Measurements from ENCODE around the gene CNPY1.
"Not testable (repeated sequence)": the region's sequence is repeated elsewhere in the genome, so short reads cannot be mapped to it uniquely, and the experiment has no call there.

The CNPY1 gene

GRCh38 chr7:155546449-155546848 lies at the start of gene CNPY1:
CNPY1 (minus strand) TSS chr7:155546559; CDS start chr7:155545929, 630 bp downstream.
- peaks cover 18% of the 10 kb centered on the region for H3K27me3 Mint-ChIP-seq
- H3K27ac Mint-ChIP-seq; H3K4me1 Mint-ChIP-seq (ENCODE audit: low read depth); H3K4me3 Mint-ChIP-seq; intact Hi-C loops (cut with micrococcal nuclease); H3K9me3 Mint-ChIP-seq; H3K36me3 Mint-ChIP-seq (ENCODE audit: low read depth): not testable (repeated sequence)

- Mint-ChIP-seq H3K4me3 (no peak overlapping the region), H3K27ac (peak overlapping the region; percentile 54), H3K27me3 (peaks cover 3% of the 10 kb centered on the region), H3K9me3 (no peaks in the 10 kb centered on the region), H3K36me3 (ENCODE audit: low read depth) (no peaks in the 10 kb centered on the region), H3K4me1 (ENCODE audit: low read depth) (peaks cover 62% of the 10 kb centered on the region)
- intact Hi-C loops (cut with micrococcal nuclease), result no loop called here
Observed at GRCh38 chr7:155594961-155595366, 48.6 kb upstream of the CNPY1 start.

GRCh38 chr7:155594163-155594732 lies 47.9 kb upstream of the CNPY1 start:
- peaks cover 67% of the 10 kb centered on the region for H3K4me1 Mint-ChIP-seq (ENCODE audit: low read depth)
- H3K27ac Mint-ChIP-seq, result peak overlapping the region; percentile 54
- no peaks in the 10 kb centered on the region for H3K36me3 Mint-ChIP-seq (ENCODE audit: low read depth)
- H3K4me3 Mint-ChIP-seq, result no peak overlapping the region
- intact Hi-C loops (cut with micrococcal nuclease), result no loop called here
- H3K27me3 Mint-ChIP-seq, result peaks cover 3% of the 10 kb centered on the region
- no peaks in the 10 kb centered on the region for H3K9me3 Mint-ChIP-seq

GRCh38 chr7:155593461-155594162 lies 47.3 kb upstream of the CNPY1 start:
- intact Hi-C loops (cut with micrococcal nuclease), result no loop called here

GRCh38 chr7:155591055-155591775 lies 44.9 kb upstream of the CNPY1 start:
- no peaks in the 10 kb centered on the region for H3K9me3 Mint-ChIP-seq
- H3K27ac Mint-ChIP-seq, result peak overlapping the region; percentile 68
- H3K4me3 Mint-ChIP-seq, result no peak overlapping the region
- no peaks in the 10 kb centered on the region for H3K36me3 Mint-ChIP-seq (ENCODE audit: low read depth)
- H3K4me1 Mint-ChIP-seq (ENCODE audit: low read depth), result peaks cover 83% of the 10 kb centered on the region
- intact Hi-C loops (cut with micrococcal nuclease), result no loop called here
- peaks cover 3% of the 10 kb centered on the region for H3K27me3 Mint-ChIP-seq

More at GRCh38 chr7:155593461-155594162, 47.3 kb upstream of the CNPY1 start:
- Mint-ChIP-seq H3K27me3 (peaks cover 3% of the 10 kb centered on the region), H3K9me3 (no peaks in the 10 kb centered on the region), H3K36me3 (ENCODE audit: low read depth) (no peaks in the 10 kb centered on the region), H3K4me1 (ENCODE audit: low read depth) (peaks cover 67% of the 10 kb centered on the region), H3K27ac (peak overlapping the region; percentile 54), H3K4me3 (no peak overlapping the region)

GRCh38 chr7:155590215-155591018 lies 44.1 kb upstream of the CNPY1 start:
- peak overlapping the region; percentile 68 for H3K27ac Mint-ChIP-seq
- intact Hi-C loops (cut with micrococcal nuclease), result no loop called here
- H3K4me1 Mint-ChIP-seq (ENCODE audit: low read depth), result peaks cover 90% of the 10 kb centered on the region
- no peak overlapping the region for H3K4me3 Mint-ChIP-seq
- H3K27me3 Mint-ChIP-seq, result peaks cover 3% of the 10 kb centered on the region
- no peaks in the 10 kb centered on the region for H3K9me3 Mint-ChIP-seq
- no peaks in the 10 kb centered on the region for H3K36me3 Mint-ChIP-seq (ENCODE audit: low read depth)

GRCh38 chr7:155589001-155589980 lies 42.9 kb upstream of the CNPY1 start:
- Mint-ChIP-seq H3K9me3 (no peaks in the 10 kb centered on the region), H3K4me3 (no peak overlapping the region), H3K27me3 (peaks cover 3% of the 10 kb centered on the region), H3K36me3 (ENCODE audit: low read depth) (no peaks in the 10 kb centered on the region), H3K4me1 (ENCODE audit: low read depth) (peaks cover 86% of the 10 kb centered on the region), H3K27ac (peak overlapping the region; percentile 4)
- intact Hi-C loops (cut with micrococcal nuclease), result no loop called here

GRCh38 chr7:155588468-155588998 lies 42.2 kb upstream of the CNPY1 start:
- Mint-ChIP-seq H3K27me3 (no peaks in the 10 kb centered on the region), H3K4me3 (no peak overlapping the region), H3K9me3 (no peaks in the 10 kb centered on the region), H3K27ac (peak overlapping the region; percentile 4), H3K36me3 (ENCODE audit: low read depth) (no peaks in the 10 kb centered on the region), H3K4me1 (ENCODE audit: low read depth) (peaks cover 79% of the 10 kb centered on the region)
- intact Hi-C loops (cut with micrococcal nuclease), result no loop called here

- intact Hi-C loops (cut with micrococcal nuclease), result no loop called here
- no peak overlapping the region for H3K27ac Mint-ChIP-seq
- H3K4me1 Mint-ChIP-seq (ENCODE audit: low read depth), result peaks cover 70% of the 10 kb centered on the region
- H3K9me3 Mint-ChIP-seq, result no peaks in the 10 kb centered on the region
- no peaks in the 10 kb centered on the region for H3K36me3 Mint-ChIP-seq (ENCODE audit: low read depth)
- H3K27me3 Mint-ChIP-seq, result no peaks in the 10 kb centered on the region
- H3K4me3 Mint-ChIP-seq, result no peak overlapping the region
Observed at GRCh38 chr7:155587486-155587885, 41.1 kb upstream of the CNPY1 start.

- intact Hi-C loops (cut with micrococcal nuclease), result no loop called here
- no peak overlapping the region for H3K4me3 Mint-ChIP-seq
- no peaks in the 10 kb centered on the region for H3K27me3 Mint-ChIP-seq
- H3K27ac Mint-ChIP-seq, result no peak overlapping the region
- no peaks in the 10 kb centered on the region for H3K36me3 Mint-ChIP-seq (ENCODE audit: low read depth)
- no peaks in the 10 kb centered on the region for H3K9me3 Mint-ChIP-seq
- H3K4me1 Mint-ChIP-seq (ENCODE audit: low read depth), result peaks cover 68% of the 10 kb centered on the region
Observed at GRCh38 chr7:155586843-155587440, 40.6 kb upstream of the CNPY1 start.

- intact Hi-C loops (cut with micrococcal nuclease), result no loop called here
- Mint-ChIP-seq H3K27ac (peak overlapping the region; percentile 20), H3K4me1 (ENCODE audit: low read depth) (peaks cover 59% of the 10 kb centered on the region), H3K27me3 (no peaks in the 10 kb centered on the region), H3K4me3 (no peak overlapping the region), H3K9me3 (no peaks in the 10 kb centered on the region), H3K36me3 (ENCODE audit: low read depth) (no peaks in the 10 kb centered on the region)
Observed at GRCh38 chr7:155585951-155586350, 39.6 kb upstream of the CNPY1 start.

GRCh38 chr7:155585532-155585895 lies 39.2 kb upstream of the CNPY1 start:
- H3K9me3 Mint-ChIP-seq, result no peaks in the 10 kb centered on the region
- intact Hi-C loops (cut with micrococcal nuclease), result no loop called here
- peak overlapping the region; percentile 3 for H3K27ac Mint-ChIP-seq
- no peaks in the 10 kb centered on the region for H3K36me3 Mint-ChIP-seq (ENCODE audit: low read depth)
- no peaks in the 10 kb centered on the region for H3K27me3 Mint-ChIP-seq
- H3K4me1 Mint-ChIP-seq (ENCODE audit: low read depth), result peaks cover 54% of the 10 kb centered on the region
- no peak overlapping the region for H3K4me3 Mint-ChIP-seq

Measured in dendritic cell treated with granulocyte-macrophage colony-stimulating factor and Interleukin-4, amounts not matched to agents 40 ng/mL and 50 ng/mL, for 4 days (primary cell).